GM21367 (cell line): ENCODE data around the gene PIK3C3.
"Not testable (repeated sequence)": the region's sequence is repeated elsewhere in the genome, so short reads cannot be mapped to it uniquely, and the experiment has no call there.

Experiments
- ATAC-seq: cut with Tn5 transposase; IDR thresholded peaks from one replicate; pipeline ENCODE4 v1.9.1; 2021; ENCODE audit not compliant: unreplicated experiment

PIK3C3 gene

GRCh38 chr18:42068030-42068429 lies 113.0 kb downstream of the PIK3C3 start:
- ATAC-seq = no peak

- no peak for ATAC-seq
These were observed 114.0 kb downstream of the PIK3C3 start for GRCh38 chr18:42069036-42069435.

DNA sequence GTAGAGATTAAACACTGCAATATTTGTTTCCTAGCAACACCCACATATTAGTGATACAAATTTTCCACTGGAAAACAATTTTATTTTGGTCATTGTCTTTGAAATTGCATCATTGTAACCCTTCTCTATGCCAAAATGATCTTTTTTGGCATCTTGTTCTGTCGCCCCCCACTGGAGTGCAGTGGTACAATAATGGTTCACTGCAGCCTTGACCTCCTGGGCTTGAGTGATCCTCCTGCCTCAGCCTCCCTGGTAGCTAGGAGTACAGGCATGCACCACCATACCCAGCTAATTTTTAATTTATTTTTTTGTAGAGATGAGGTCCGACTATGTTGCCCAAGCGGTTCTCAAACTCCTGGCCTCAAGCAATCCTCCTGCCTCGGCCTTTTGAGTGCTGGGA lies 117.4 kb downstream of the PIK3C3 start:
- ATAC-seq = no peak

DNA sequence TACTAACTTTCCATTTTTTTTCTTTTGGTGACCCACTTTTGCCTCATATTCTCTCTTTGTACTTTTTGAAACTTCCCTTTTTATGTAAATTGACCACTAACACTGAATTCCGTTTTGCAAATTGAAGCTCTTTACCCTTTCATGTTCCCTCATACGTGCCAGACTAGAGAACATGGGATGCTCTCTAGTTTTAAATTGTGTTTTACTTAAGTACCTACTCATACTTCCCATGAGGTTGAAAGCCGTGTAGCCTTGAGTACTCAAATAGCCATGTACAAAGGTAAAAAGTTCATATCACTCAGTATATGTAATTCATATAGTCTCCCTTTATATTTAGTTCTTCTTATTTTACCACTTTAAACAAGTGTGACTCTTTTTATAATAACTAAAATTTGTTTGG lies 119.7 kb downstream of the PIK3C3 start:
- ATAC-seq = no peak

- ATAC-seq = no peak
These were observed 123.7 kb downstream of the PIK3C3 start for GRCh38 chr18:42078711-42079110.

DNA sequence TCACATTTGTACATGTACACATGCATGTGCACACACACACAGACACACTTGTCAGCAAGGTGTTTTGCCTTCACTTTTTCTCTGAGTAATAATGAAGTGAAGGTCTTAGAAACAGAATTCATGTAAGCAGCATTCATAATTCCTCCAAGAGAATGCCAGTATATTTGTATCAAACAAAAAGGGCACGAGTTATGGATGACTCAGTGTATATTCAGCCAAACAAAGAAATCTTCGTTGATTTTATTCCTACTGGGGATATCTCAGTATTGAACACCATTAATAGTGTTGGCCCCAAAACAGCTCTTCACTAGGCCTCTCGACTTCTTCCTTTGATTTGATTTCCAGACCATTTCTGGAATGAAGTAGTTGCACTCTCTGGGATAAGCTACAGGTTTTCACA lies 125.3 kb downstream of the PIK3C3 start:
- ATAC-seq = no peak

- no peak for ATAC-seq
These were observed 127.6 kb downstream of the PIK3C3 start for GRCh38 chr18:42082415-42083234.

- no peak for ATAC-seq
These were observed 131.3 kb downstream of the PIK3C3 start for GRCh38 chr18:42086288-42086687.

DNA sequence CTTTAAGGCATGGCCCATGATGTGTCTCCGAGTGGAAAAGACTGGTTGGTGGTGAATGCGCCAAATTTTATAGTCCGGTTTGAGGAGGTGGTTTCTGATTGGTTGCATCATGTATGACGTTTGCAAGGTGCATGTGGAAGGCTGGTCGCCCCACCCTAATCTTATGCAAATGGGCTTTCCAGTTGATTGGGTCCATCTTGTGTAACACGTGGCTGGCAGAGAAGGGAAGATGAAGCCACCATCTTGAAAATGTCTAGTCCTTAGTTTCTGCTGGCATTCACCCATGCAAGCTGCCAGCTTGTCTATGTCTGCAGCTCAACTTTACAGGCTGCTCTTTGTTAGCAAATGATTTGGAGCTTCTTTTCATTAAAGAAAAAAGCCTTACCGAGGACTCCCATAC lies 132.2 kb downstream of the PIK3C3 start:
- no peak for ATAC-seq

- ATAC-seq = no peak
These were observed 132.8 kb downstream of the PIK3C3 start for GRCh38 chr18:42087876-42088275.

- no peak for ATAC-seq
These were observed 137.8 kb downstream of the PIK3C3 start for GRCh38 chr18:42092848-42093247.

DNA sequence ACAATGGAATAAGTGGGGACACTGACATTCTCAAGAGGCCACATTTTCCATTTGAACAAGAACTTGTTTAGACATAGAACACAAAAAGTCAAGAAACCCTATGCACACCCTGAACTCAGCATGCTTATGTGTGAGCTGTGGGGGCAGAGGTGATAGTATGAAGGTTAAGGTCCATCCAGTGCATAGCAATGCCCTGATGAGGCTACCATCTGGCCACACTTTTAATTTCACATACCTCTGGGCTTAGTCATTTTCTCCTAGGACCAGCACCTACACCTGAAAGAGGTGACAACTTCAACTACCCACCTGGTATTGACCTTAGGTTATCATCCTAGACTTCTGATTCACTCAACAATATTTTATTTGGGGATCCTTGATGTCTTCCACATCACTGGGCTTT lies 139.8 kb downstream of the PIK3C3 start:
- no peak for ATAC-seq

- no peak for ATAC-seq
These were observed 140.8 kb downstream of the PIK3C3 start for GRCh38 chr18:42095732-42096377.

- no peak for ATAC-seq
These were observed 145.2 kb downstream of the PIK3C3 start for GRCh38 chr18:42100248-42100647.

GRCh38 chr18:42100911-42101310 lies 145.9 kb downstream of the PIK3C3 start:
- no peak for ATAC-seq

DNA sequence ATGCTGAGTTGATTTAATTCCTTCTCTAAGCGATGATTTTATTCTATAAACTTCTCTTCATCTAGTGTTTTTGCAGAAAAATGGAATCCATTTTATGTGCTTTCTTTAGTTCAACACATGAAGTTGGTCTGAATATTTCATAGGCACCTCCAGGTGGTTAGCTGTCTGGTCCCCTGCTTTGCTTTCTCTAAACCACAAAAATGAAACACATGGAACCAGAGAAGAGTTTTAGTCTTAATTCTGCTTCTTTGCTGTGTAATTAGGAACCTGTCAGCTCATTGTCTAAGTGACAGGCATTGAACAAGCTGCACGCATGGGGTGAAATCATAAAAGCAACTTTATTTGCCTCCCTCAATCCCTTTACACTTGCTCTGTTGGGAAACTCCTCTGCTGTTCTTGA lies 150.4 kb downstream of the PIK3C3 start:
- no peak for ATAC-seq

GRCh38 chr18:42106784-42107183 lies 151.8 kb downstream of the PIK3C3 start:
- ATAC-seq = no peak

DNA sequence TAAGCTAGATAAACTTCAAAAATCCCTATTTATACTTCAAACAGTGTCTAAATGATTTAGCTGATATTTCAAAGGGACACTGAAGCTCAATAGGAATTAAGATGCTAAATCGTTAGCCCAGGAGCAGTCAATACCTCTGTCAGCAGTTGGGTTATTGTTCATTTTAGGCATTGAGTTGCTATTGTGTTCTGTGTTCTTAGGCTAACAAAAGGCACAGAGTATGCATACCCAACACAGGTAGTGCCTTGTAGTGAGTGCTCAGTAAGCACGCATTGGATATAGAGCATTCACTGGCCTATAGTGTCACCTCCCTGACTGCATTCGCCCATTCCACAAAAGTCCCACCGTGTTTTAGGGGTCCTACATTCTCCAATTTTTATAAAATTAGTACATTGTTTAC lies 152.3 kb downstream of the PIK3C3 start:
- ATAC-seq = no peak

- no peak for ATAC-seq
These were observed 152.8 kb downstream of the PIK3C3 start for GRCh38 chr18:42107691-42108450.

DNA sequence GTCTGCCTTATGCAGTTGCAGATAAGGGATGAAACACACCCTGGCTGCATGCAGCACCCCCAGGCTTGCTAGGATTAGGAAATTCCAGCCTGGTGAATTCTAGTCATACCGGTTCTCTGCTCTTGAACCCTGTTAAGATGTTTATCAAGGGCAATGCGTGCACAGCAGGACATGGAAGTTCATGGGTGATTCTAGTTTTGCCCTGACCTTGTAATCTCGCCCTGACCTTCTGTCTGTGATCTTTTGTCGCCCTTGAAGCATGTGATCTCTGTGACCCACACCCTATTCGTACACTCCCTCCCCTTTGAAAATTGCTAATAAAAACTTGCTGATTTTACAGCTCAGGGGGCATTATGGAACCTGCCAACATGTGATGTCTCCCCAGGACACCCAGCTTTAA lies 157.1 kb downstream of the PIK3C3 start:
- ATAC-seq = not testable (repeated sequence)

DNA sequence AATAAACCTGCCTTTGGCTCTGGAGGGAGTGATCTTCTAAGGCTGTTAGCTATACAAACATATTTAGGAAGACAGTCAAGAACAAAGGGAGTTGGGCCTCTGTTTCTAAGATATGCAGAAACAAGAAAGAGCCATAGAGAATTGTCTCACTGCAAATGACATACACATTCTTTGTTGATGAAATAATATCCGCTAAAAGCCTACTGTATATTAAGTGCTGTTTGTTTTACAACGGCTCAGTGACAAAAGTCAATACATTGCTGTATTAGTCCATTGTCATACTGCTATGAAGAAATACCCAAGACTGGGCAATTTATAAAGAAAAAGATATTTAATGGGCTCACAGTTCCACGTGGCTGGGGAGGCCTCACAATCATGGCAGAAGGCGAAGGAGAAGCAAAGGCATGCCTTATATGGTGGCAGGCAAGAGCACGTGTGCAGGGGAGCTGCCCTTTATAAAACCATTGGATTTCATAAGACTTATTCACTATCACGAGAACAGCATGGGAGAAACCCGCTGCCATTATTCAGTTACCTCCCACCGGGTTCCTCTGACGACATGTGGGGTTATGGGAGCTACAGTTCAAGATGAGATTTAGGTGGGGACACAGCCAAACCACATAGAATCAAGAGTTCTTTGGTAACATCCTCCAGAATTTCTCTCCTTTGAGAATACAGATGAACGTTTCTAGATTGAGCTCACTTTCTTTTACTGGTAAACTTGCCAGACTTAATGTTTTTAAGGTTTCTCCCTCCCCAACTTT lies 157.8 kb downstream of the PIK3C3 start:
- ATAC-seq = no peak
